Stomach (tissue), 9 donors: ENCODE results near the gene CERS5. TPM values are rescaled to one million over a fixed set of nuclear protein-coding genes. Genes with fewer than 3 reads are reported as not detected.

ENCODE experiments used
- DNase-seq, 2 donors: peaks; one replicate each; pipeline versions ENCODE4 v3.0.0 to v3.0.0-alpha.2; 2013 to 2019
- H3K27ac ChIP-seq, 5 donors: fragments of 200-600 bp in 4 of 5; sonication (generic) in 4 of 5; one replicate each; pipeline ENCODE4 v1.5.1; 2013 to 2019; ENCODE audit warnings: mild to moderate bottlenecking in 1 of 5, moderate library complexity in 1 of 5
- H3K27me3 ChIP-seq, 3 donors: fragments of 200-600 bp; sonication (generic); one replicate each; pipeline ENCODE4 v1.5.1; 2017 to 2019; ENCODE audit warnings: mixed run types in 1 of 3
- H3K36me3 ChIP-seq, 4 donors: fragments of 200-600 bp; sonication (generic); 1 replicate in 3 of 4; 2 replicates in 1 of 4; pipeline ENCODE4 v1.5.1; 2016 to 2019
- H3K4me1 ChIP-seq, 4 donors: fragments of 200-600 bp; sonication (generic); one replicate each; pipeline ENCODE4 v1.5.1; 2016 to 2019
- H3K4me3 ChIP-seq, 4 donors: fragments of 200-600 bp; sonication (generic) in 3 of 4; one replicate each; pipeline ENCODE4 v1.5.1; 2016 to 2019; ENCODE audit warnings: mild to moderate bottlenecking in 1 of 4
- H3K9me3 ChIP-seq, 4 donors: fragments of 200-600 bp; sonication (generic); one replicate each; pipeline ENCODE4 v1.5.1; 2016 to 2019
- EP300 ChIP-seq: sonication (generic); formaldehyde crosslinking; IDR thresholded peaks from one replicate; pipeline ENCODE4 v1.6.1; 2017; ENCODE audit warnings: antibody characterized with exemption
- POLR2A ChIP-seq, 4 donors: fragments of 450-650 bp; IDR thresholded peaks; one replicate each; pipeline ENCODE4 v1.6.1; 2016; ENCODE audit warnings: antibody characterized with exemption in 4 of 4, control low read depth in 2 of 4, mild to moderate bottlenecking in 1 of 4, moderate library complexity in 1 of 4
- POLR2AphosphoS5 ChIP-seq, 3 donors: sonication (generic); formaldehyde crosslinking; IDR thresholded peaks; one replicate each; pipeline ENCODE4 v1.6.1; 2016; ENCODE audit warnings: antibody characterized with exemption in 3 of 3
- WGBS, 5 donors: extraction: QIAGEN DNeasy Blood & Tissue Kit in 3 of 5; methylation state at CpG; one replicate each; pipeline versions ENCODE4 v1.1.5 to v1.1.7; 2013 to 2018; 5-methylcytosine and 5-hydroxymethylcytosine counted together
- intact Hi-C: fragments of 100-400 bp; cut with DNase I; formaldehyde crosslinking; loops from one replicate; pipeline ENCODE4 v1.15.1; 2023; ENCODE audit warnings: low total_unique reads
- polyA plus RNA-seq, 3 donors: library from polyadenylated mRNA; stranded (reverse); fragments of 200-250 nt; gene quantifications; one replicate each; pipeline ENCODE4 v1.2.3, GENCODE V29; 2013
- total RNA-seq, 5 donors: library from RNA; depleted of rRNA; stranded (reverse); fragments of >200 nt; gene quantifications; one replicate each; pipeline versions ENCODE4 v1.1.0 to v1.2.3, GENCODE V29; 2014 to 2016
- TF ChIP-seq, protein P1 (sequence below), 7 experiments: fragments of 450-650 bp in 4 of 7; fragments of 200-600 bp in 3 of 7; sonication (generic) in 3 of 7; IDR thresholded peaks; one replicate each; pipeline ENCODE4 v1.5.1; 2016 to 2019; ENCODE audit warnings: antibody characterized with exemption in 7 of 7, control low read depth in 2 of 7, mild to moderate bottlenecking in 1 of 7
- donor health status: healthy with polysubstance abuse.
- donor health status: Bipolar disorder and iron deficiency.
- donor health status: healthy.

CERS5 gene
- total and polyA plus RNA-seq, 8 donors: 3.2 to 114 (median 24.0) TPM

DNA sequence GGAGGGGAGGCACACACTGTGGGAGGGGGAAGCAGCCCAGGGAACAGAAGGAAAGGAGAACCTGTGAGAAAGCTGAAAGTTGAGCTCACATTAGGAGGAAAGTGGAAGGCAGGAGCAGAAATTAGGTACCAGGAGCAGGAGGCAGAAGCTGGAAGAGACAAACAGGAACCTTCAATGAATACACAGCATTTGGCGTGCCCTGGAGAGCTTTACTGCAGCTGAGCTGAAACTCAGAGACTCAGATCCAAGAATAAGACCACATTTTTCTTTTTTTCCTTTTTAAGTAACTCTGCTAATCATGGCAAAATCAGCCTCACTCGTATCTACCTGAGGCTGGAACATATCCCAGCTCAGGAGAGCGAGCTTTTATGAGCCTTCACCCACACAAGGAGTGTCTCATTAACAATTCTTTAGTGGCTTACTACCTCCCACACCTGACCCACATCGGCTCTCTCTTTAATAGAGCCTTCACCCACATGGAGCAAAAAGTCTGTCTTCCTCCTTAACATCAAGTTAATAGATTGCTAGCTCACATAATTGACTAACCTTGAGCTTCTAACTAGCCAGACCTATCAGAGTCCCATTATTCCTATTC is 18.2 kb upstream of the CERS5 start:
- intact Hi-C loops: no loop called here
- Histone ChIP-seq H3K4me1 (peaks cover 0 to 57% (median 23%) of the 10 kb centered on the region in 4 donors), H3K4me3 (no peak overlapping the region), H3K27ac (peak overlapping the region in 3 of 5 donors; percentile 4 to 37 (median 29)), H3K36me3 (peaks cover 15 to 44% (median 41%) of the 10 kb centered on the region in 4 donors), H3K9me3 (no peaks in the 10 kb centered on the region), H3K27me3 (no peaks in the 10 kb centered on the region)
- no peak for TF ChIP-seq EP300
- TF ChIP-seq POLR2A (IDR thresholded peaks at IDR 0.05): no peak
- TF ChIP-seq, protein P1, sequence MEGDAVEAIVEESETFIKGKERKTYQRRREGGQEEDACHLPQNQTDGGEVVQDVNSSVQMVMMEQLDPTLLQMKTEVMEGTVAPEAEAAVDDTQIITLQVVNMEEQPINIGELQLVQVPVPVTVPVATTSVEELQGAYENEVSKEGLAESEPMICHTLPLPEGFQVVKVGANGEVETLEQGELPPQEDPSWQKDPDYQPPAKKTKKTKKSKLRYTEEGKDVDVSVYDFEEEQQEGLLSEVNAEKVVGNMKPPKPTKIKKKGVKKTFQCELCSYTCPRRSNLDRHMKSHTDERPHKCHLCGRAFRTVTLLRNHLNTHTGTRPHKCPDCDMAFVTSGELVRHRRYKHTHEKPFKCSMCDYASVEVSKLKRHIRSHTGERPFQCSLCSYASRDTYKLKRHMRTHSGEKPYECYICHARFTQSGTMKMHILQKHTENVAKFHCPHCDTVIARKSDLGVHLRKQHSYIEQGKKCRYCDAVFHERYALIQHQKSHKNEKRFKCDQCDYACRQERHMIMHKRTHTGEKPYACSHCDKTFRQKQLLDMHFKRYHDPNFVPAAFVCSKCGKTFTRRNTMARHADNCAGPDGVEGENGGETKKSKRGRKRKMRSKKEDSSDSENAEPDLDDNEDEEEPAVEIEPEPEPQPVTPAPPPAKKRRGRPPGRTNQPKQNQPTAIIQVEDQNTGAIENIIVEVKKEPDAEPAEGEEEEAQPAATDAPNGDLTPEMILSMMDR (IDR thresholded peaks at IDR 0.05): no peak
- no peak for TF ChIP-seq POLR2AphosphoS5 (IDR thresholded peaks at IDR 0.05)
- no peak for DNase-seq
- 44 to 60% (median 49%) methylated on average over 4 of the region's 4 CpGs for WGBS, 5 donors

DNA sequence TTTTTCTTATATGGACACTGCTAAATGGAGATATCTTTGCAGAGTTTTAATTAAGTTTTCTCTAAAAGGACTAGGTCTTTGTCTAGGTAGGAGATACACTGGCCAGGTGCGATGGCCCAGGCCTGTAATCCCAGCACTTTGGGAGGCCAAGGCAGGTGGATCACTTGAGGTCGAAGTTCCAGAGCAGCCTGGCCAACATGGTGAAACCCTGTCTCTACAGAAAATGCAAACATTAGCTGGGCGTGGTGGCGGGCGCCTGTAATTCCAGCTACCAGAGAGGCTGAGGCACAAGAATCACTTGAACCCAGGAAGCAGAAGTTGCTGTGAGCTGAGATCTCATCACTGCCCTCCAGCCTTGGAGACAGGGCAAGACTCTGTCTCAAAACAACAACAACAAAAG is 17.1 kb upstream of the CERS5 start:
- Histone ChIP-seq H3K4me3 (no peak overlapping the region), H3K9me3 (no peaks in the 10 kb centered on the region), H3K36me3 (peaks cover 23 to 54% (median 42%) of the 10 kb centered on the region in 4 donors), H3K27me3 (no peaks in the 10 kb centered on the region), H3K4me1 (peaks cover 0 to 53% (median 19%) of the 10 kb centered on the region in 4 donors), H3K27ac (peak overlapping the region in 1 of 5 donors; percentile 28)
- DNase-seq: no peak
- WGBS, 5 donors: 71 to 86% (median 77%) methylated on average over 5 of the region's 5 CpGs
- no peak for TF ChIP-seq EP300
- TF ChIP-seq, protein P1 (IDR thresholded peaks at IDR 0.05): no peak
- TF ChIP-seq POLR2A (IDR thresholded peaks at IDR 0.05): no peak
- TF ChIP-seq POLR2AphosphoS5 (IDR thresholded peaks at IDR 0.05): no peak
- intact Hi-C loops: no loop called here

DNA sequence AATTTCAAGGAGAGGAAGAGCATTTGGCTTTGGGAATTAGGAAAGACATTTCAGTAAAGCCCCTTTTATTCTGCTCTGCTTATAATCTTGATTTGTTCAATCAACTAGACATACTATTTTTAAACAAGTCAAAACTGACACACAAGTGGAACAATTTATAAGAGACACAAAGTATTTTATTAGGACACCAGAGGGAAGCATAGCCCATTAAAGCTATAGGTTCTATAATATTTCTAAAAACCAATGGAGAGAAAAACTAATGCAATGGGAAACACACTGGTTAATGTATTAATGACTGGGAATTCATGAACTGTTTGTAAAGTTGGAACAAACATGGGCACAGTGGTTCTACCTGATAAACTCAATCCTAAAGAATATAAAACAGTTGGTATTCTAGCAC is 15.3 kb upstream of the CERS5 start:
- intact Hi-C loops: no loop called here
- no peak for TF ChIP-seq POLR2A (IDR thresholded peaks at IDR 0.05)
- TF ChIP-seq, protein P1 (IDR thresholded peaks at IDR 0.05): no peak
- TF ChIP-seq POLR2AphosphoS5 (IDR thresholded peaks at IDR 0.05): no peak
- no peak for TF ChIP-seq EP300
- peak overlapping the region in 3 of 5 donors; percentile 11 to 17 (median 13) for H3K27ac ChIP-seq
- H3K9me3 ChIP-seq: no peaks in the 10 kb centered on the region
- H3K4me1 ChIP-seq: peaks cover 0 to 40% (median 9%) of the 10 kb centered on the region in 4 donors
- no peak for DNase-seq
- no peaks in the 10 kb centered on the region for H3K27me3 ChIP-seq
- no peak overlapping the region for H3K4me3 ChIP-seq
- peaks cover 31 to 69% (median 58%) of the 10 kb centered on the region in 4 donors for H3K36me3 ChIP-seq

DNA sequence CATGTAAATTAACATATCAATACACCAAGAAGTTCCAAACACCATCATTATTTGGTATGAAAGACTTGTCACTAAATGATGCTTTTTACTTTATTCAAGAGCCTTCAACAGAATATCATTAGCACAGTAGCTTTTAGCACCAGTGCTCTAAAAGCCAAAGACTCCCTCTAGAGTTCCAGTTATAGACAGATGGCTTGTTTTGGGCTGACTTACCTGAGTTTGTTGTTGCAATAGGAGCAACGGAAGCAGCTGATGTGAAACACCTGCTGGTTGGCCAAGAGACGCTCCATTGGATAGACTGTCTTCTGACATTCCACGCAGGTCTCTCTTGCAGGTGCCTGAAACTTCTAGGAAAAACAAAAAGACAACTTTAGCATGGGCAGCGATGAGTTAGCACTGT is 14.5 kb upstream of the CERS5 start:
- Histone ChIP-seq H3K4me1 (peaks cover 0 to 35% (median 6%) of the 10 kb centered on the region in 4 donors), H3K36me3 (peaks cover 39 to 73% (median 63%) of the 10 kb centered on the region in 4 donors), H3K27ac (no peak overlapping the region), H3K4me3 (no peak overlapping the region), H3K9me3 (no peaks in the 10 kb centered on the region), H3K27me3 (no peaks in the 10 kb centered on the region)
- intact Hi-C loops: no loop called here
- DNase-seq: no peak
- WGBS, 5 donors: 85 to 93% (median 90%) methylated on average over 3 to 4 of the region's 4 CpGs
- TF ChIP-seq EP300 (no peak), POLR2AphosphoS5 (IDR thresholded peaks at IDR 0.05) (no peak), POLR2A (IDR thresholded peaks at IDR 0.05) (no peak)
- TF ChIP-seq, protein P1 (IDR thresholded peaks at IDR 0.05): no peak
